ENCODE results near the gene NAGLU. TPM values are rescaled to one million over a fixed set of nuclear protein-coding genes. Genes with fewer than 3 reads are reported as not detected.

Gene NAGLU
- total and polyA plus RNA-seq, 2 of the 13 experiments (the other 11 are each of a cell fraction or from before 2014, with no cell fraction given), result 28.2 to 40.1 TPM

DNA sequence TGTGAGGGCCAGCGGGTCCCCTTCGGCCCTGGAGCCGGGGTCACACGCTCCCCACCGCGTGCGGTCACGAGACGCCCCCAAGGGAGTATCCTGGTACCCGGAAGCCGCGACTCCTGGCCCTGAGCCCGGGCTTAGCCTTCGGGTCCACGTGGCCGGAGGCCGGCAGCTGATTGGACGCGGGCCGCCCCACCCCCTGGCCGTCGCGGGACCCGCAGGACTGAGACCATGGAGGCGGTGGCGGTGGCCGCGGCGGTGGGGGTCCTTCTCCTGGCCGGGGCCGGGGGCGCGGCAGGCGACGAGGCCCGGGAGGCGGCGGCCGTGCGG lies at the start of gene NAGLU (continued):
- TF ChIP-seq, protein P1, sequence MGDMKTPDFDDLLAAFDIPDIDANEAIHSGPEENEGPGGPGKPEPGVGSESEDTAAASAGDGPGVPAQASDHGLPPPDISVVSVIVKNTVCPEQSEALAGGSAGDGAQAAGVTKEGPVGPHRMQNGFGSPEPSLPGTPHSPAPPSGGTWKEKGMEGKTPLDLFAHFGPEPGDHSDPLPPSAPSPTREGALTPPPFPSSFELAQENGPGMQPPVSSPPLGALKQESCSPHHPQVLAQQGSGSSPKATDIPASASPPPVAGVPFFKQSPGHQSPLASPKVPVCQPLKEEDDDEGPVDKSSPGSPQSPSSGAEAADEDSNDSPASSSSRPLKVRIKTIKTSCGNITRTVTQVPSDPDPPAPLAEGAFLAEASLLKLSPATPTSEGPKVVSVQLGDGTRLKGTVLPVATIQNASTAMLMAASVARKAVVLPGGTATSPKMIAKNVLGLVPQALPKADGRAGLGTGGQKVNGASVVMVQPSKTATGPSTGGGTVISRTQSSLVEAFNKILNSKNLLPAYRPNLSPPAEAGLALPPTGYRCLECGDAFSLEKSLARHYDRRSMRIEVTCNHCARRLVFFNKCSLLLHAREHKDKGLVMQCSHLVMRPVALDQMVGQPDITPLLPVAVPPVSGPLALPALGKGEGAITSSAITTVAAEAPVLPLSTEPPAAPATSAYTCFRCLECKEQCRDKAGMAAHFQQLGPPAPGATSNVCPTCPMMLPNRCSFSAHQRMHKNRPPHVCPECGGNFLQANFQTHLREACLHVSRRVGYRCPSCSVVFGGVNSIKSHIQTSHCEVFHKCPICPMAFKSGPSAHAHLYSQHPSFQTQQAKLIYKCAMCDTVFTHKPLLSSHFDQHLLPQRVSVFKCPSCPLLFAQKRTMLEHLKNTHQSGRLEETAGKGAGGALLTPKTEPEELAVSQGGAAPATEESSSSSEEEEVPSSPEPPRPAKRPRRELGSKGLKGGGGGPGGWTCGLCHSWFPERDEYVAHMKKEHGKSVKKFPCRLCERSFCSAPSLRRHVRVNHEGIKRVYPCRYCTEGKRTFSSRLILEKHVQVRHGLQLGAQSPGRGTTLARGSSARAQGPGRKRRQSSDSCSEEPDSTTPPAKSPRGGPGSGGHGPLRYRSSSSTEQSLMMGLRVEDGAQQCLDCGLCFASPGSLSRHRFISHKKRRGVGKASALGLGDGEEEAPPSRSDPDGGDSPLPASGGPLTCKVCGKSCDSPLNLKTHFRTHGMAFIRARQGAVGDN (CRISPR knock-in tag; IDR thresholded peaks at IDR 0.05), result peak; percentile 95
- TF ChIP-seq ZNF468 (CRISPR knock-in tag; IDR thresholded peaks at IDR 0.05), result no peak
- peak; percentile 61; the same call in 1 of the 2 replicates for TF ChIP-seq DNMT1 (CRISPR knock-in tag; IDR thresholded peaks at IDR 0.05)
- no peak for TF ChIP-seq ZNF558 (CRISPR knock-in tag; IDR thresholded peaks at IDR 0.05; ENCODE audit: borderline replicate concordance)
- no peak for TF ChIP-seq ZNF292 (CRISPR knock-in tag; IDR thresholded peaks at IDR 0.05; ENCODE audit: borderline replicate concordance, low read depth)
- peak; percentile 94 for TF ChIP-seq AHR (CRISPR knock-in tag; IDR thresholded peaks at IDR 0.05)
- TF ChIP-seq ZFAT (CRISPR knock-in tag; conservative IDR thresholded peaks at IDR 0.05), result no peak
- TF ChIP-seq, protein P2, sequence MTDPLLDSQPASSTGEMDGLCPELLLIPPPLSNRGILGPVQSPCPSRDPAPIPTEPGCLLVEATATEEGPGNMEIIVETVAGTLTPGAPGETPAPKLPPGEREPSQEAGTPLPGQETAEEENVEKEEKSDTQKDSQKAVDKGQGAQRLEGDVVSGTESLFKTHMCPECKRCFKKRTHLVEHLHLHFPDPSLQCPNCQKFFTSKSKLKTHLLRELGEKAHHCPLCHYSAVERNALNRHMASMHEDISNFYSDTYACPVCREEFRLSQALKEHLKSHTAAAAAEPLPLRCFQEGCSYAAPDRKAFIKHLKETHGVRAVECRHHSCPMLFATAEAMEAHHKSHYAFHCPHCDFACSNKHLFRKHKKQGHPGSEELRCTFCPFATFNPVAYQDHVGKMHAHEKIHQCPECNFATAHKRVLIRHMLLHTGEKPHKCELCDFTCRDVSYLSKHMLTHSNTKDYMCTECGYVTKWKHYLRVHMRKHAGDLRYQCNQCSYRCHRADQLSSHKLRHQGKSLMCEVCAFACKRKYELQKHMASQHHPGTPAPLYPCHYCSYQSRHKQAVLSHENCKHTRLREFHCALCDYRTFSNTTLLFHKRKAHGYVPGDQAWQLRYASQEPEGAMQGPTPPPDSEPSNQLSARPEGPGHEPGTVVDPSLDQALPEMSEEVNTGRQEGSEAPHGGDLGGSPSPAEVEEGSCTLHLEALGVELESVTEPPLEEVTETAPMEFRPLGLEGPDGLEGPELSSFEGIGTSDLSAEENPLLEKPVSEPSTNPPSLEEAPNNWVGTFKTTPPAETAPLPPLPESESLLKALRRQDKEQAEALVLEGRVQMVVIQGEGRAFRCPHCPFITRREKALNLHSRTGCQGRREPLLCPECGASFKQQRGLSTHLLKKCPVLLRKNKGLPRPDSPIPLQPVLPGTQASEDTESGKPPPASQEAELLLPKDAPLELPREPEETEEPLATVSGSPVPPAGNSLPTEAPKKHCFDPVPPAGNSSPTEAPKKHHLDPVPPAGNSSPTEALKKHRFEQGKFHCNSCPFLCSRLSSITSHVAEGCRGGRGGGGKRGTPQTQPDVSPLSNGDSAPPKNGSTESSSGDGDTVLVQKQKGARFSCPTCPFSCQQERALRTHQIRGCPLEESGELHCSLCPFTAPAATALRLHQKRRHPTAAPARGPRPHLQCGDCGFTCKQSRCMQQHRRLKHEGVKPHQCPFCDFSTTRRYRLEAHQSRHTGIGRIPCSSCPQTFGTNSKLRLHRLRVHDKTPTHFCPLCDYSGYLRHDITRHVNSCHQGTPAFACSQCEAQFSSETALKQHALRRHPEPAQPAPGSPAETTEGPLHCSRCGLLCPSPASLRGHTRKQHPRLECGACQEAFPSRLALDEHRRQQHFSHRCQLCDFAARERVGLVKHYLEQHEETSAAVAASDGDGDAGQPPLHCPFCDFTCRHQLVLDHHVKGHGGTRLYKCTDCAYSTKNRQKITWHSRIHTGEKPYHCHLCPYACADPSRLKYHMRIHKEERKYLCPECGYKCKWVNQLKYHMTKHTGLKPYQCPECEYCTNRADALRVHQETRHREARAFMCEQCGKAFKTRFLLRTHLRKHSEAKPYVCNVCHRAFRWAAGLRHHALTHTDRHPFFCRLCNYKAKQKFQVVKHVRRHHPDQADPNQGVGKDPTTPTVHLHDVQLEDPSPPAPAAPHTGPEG (CRISPR knock-in tag; IDR thresholded peaks at IDR 0.05), result no peak
- peak; percentile 71; the same call in 1 of the 2 replicates for TF ChIP-seq BRD4 (CRISPR knock-in tag; IDR thresholded peaks at IDR 0.05)
- no peak for TF ChIP-seq MAFK (conservative IDR thresholded peaks at IDR 0.05 in 1 of 2, IDR thresholded peaks at IDR 0.05 in 1 of 2; ENCODE audit: low read length in 2 of 2)
- TF ChIP-seq, protein P3, sequence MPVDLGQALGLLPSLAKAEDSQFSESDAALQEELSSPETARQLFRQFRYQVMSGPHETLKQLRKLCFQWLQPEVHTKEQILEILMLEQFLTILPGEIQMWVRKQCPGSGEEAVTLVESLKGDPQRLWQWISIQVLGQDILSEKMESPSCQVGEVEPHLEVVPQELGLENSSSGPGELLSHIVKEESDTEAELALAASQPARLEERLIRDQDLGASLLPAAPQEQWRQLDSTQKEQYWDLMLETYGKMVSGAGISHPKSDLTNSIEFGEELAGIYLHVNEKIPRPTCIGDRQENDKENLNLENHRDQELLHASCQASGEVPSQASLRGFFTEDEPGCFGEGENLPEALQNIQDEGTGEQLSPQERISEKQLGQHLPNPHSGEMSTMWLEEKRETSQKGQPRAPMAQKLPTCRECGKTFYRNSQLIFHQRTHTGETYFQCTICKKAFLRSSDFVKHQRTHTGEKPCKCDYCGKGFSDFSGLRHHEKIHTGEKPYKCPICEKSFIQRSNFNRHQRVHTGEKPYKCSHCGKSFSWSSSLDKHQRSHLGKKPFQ (CRISPR knock-in tag; IDR thresholded peaks at IDR 0.05; ENCODE audit: insufficient replicate concordance), result peak; percentile 8
- 0 out of 2 replicates have a peak, but pooled peaks have one; percentile 26 for TF ChIP-seq SATB2 (CRISPR knock-in tag; IDR thresholded peaks at IDR 0.05)
- TF ChIP-seq ZNF432 (CRISPR knock-in tag; IDR thresholded peaks at IDR 0.05; ENCODE audit: borderline replicate concordance), result no peak
- TF ChIP-seq, protein P4, sequence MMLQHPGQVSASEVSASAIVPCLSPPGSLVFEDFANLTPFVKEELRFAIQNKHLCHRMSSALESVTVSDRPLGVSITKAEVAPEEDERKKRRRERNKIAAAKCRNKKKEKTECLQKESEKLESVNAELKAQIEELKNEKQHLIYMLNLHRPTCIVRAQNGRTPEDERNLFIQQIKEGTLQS (CRISPR knock-in tag; IDR thresholded peaks at IDR 0.05), result no peak
- TF ChIP-seq, protein P5, sequence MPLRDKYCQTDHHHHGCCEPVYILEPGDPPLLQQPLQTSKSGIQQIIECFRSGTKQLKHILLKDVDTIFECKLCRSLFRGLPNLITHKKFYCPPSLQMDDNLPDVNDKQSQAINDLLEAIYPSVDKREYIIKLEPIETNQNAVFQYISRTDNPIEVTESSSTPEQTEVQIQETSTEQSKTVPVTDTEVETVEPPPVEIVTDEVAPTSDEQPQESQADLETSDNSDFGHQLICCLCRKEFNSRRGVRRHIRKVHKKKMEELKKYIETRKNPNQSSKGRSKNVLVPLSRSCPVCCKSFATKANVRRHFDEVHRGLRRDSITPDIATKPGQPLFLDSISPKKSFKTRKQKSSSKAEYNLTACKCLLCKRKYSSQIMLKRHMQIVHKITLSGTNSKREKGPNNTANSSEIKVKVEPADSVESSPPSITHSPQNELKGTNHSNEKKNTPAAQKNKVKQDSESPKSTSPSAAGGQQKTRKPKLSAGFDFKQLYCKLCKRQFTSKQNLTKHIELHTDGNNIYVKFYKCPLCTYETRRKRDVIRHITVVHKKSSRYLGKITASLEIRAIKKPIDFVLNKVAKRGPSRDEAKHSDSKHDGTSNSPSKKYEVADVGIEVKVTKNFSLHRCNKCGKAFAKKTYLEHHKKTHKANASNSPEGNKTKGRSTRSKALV (CRISPR knock-in tag; IDR thresholded peaks at IDR 0.05), result 0 out of 2 replicates have a peak, but pooled peaks have one; percentile 36
- no peak for TF ChIP-seq HNRNPK (IDR thresholded peaks at IDR 0.05; ENCODE audit: low read depth, low read length, poor library complexity, severe bottlenecking)

Data from HepG2 (cell line).